Small intestine (tissue), 7 donors: ENCODE measurements around the gene TNFSF15. TPM values are rescaled to one million over a fixed set of nuclear protein-coding genes. Genes with fewer than 3 reads are reported as not detected.

Experiments
- DNase-seq, 2 donors: peaks; one replicate each; pipeline versions ENCODE4 v3.0.0 to v3.0.0-alpha.2; 2013
- FAIRE-seq: peaks from 2 replicates; lab custom pipeline; 2012; peaks lifted over from hg19 to GRCh38; lab: Jason Lieb, UNC
- H3K27ac ChIP-seq, 3 donors: one replicate each; pipeline ENCODE4 v1.5.1; 2013; ENCODE audit warnings: low read length in 2 of 3, mild to moderate bottlenecking in 2 of 3, control low read depth in 1 of 3, inconsistent platforms in 1 of 3, low read depth in 1 of 3, moderate library complexity in 1 of 3
- H3K27me3 ChIP-seq, 3 donors: one replicate each; pipeline ENCODE4 v1.6.1; 2013; ENCODE audit warnings: low read length in 3 of 3, inconsistent platforms in 1 of 3; ENCODE audit not compliant: control insufficient read depth in 3 of 3, insufficient read depth in 3 of 3
- H3K36me3 ChIP-seq, 3 donors: one replicate each; pipeline ENCODE4 v1.6.1; 2013; ENCODE audit warnings: low read length in 3 of 3, inconsistent platforms in 1 of 3, low read depth in 1 of 3, mild to moderate bottlenecking in 1 of 3, moderate library complexity in 1 of 3; ENCODE audit not compliant: control insufficient read depth in 3 of 3, insufficient read depth in 2 of 3
- H3K4me1 ChIP-seq, 3 donors: one replicate each; pipeline ENCODE4 v1.6.1; 2013; ENCODE audit warnings: low read length in 2 of 3, inconsistent platforms in 1 of 3, low read depth in 1 of 3, mild to moderate bottlenecking in 1 of 3, moderate library complexity in 1 of 3; ENCODE audit not compliant: control insufficient read depth in 3 of 3, insufficient read depth in 2 of 3
- H3K4me3 ChIP-seq, 3 donors: one replicate each; pipeline ENCODE4 v1.5.1; 2013; ENCODE audit warnings: low read length in 3 of 3, control low read depth in 1 of 3, inconsistent platforms in 1 of 3, low read depth in 1 of 3, mild to moderate bottlenecking in 1 of 3, moderate library complexity in 1 of 3
- H3K9me3 ChIP-seq, 2 donors: one replicate each; pipeline ENCODE4 v1.6.1; 2013; ENCODE audit warnings: low read depth in 1 of 2, low read length in 1 of 2; ENCODE audit not compliant: control insufficient read depth in 2 of 2, insufficient read depth in 1 of 2
- WGBS, 3 donors: extraction: QIAGEN DNeasy Blood & Tissue Kit; methylation state at CpG; one replicate each; pipeline ENCODE4 v1.1.7; 2013; 5-methylcytosine and 5-hydroxymethylcytosine counted together
- polyA plus RNA-seq, 4 donors: library from polyadenylated mRNA; stranded (reverse) in 3 of 4; unstranded in 1 of 4; fragments of 200-250 nt in 3 of 4; fragments of 120-200 nt in 1 of 4; gene quantifications; one replicate each; pipeline versions ENCODE4 v1.2.1 to v1.2.3, GENCODE V29; 2013
- donor health status: healthy with polysubstance abuse.
- donor health status: control.
- donor health status: control.
- donor health status: Bipolar disorder and iron deficiency.
- donor health status: healthy.

Gene TNFSF15
- polyA plus RNA-seq, 4 donors, result 0.79 to 13.2 (median 8.9) TPM

- 57 to 68% (median 66%) methylated on average over 6 of the region's 6 CpGs for WGBS, 3 donors
- no peaks in the 10 kb centered on the region for H3K36me3 ChIP-seq
- H3K27me3 ChIP-seq, result no peaks in the 10 kb centered on the region
- H3K4me1 ChIP-seq, result peaks cover 0 to 21% (median 8%) of the 10 kb centered on the region in 3 donors
- no peak overlapping the region for H3K4me3 ChIP-seq
- no peaks in the 10 kb centered on the region for H3K9me3 ChIP-seq
- H3K27ac ChIP-seq, result peak overlapping the region in 2 of 3 donors; percentile 78 to 95
- FAIRE-seq, result no peak
- peak in 1 of 2 donors; percentile 21 for DNase-seq
These were observed 27.8 kb downstream of the TNFSF15 start for GRCh38 chr9:114777821-114778609.

- H3K27ac ChIP-seq, result no peak overlapping the region
- H3K27me3 ChIP-seq, result no peaks in the 10 kb centered on the region
- H3K9me3 ChIP-seq, result no peaks in the 10 kb centered on the region
- WGBS, 3 donors, result 96 to 98% (median 96%) methylated on average over 6 of the region's 6 CpGs
- DNase-seq (peak in 1 of 2 donors; percentile 21), FAIRE-seq (no peak)
- no peak overlapping the region for H3K4me3 ChIP-seq
- no peaks in the 10 kb centered on the region for H3K36me3 ChIP-seq
- peaks cover 0 to 21% (median 10%) of the 10 kb centered on the region in 3 donors for H3K4me1 ChIP-seq
These were observed 29.0 kb downstream of the TNFSF15 start for GRCh38 chr9:114776683-114777399.

DNA sequence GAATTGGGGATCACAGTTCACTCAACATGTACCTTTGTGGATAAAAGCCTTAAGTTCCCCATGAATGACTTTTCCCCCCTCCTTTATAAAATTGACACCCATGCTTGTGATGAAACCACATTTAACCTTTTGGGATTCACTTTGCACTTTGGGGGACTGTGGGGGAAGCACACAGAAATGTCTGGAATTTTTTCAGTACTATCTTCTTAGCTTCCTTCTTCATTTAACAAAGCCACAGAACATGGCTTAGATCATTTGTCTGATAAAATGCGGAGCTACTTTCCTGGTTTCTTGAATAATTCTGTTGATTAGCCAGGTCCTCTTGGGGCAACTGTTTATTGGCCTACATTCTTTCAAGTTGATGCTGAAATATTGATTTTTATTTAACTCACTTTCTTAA, 29.9 kb downstream of the TNFSF15 start:
- Histone ChIP-seq H3K27me3 (no peaks in the 10 kb centered on the region), H3K4me3 (no peak overlapping the region), H3K4me1 (peaks cover 0 to 21% (median 10%) of the 10 kb centered on the region in 3 donors), H3K36me3 (no peaks in the 10 kb centered on the region), H3K9me3 (no peaks in the 10 kb centered on the region), H3K27ac (no peak overlapping the region)
- FAIRE-seq (no peak), DNase-seq (no peak)
- WGBS, 3 donors, result 65 to 71% (median 68%) methylated on average over 1 of the region's 1 CpG

DNA sequence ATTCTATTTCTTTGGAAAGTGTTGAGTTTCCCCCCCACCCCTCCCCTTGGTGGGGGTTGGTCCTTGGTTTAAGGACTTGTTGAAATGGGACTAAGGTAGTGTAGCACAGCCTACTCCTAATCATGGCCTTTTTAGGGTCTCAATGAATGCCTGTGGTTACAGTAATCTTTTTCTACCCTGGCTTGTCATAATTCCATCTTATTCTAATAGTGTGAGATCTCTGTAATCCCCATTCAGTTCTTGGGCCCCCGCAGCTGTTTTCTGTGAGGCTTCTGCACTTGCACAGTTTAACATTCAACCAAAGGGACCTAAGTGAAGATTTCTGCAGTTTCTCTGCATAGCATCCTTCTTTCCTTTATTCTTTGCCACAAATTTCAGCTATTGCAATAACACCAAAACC, 30.7 kb downstream of the TNFSF15 start:
- no peak overlapping the region for H3K27ac ChIP-seq
- H3K4me3 ChIP-seq, result no peak overlapping the region
- no peaks in the 10 kb centered on the region for H3K9me3 ChIP-seq
- H3K36me3 ChIP-seq, result no peaks in the 10 kb centered on the region
- peaks cover 0 to 16% (median 10%) of the 10 kb centered on the region in 3 donors for H3K4me1 ChIP-seq
- FAIRE-seq, result no peak
- no peaks in the 10 kb centered on the region for H3K27me3 ChIP-seq
- 87 to 97% (median 95%) methylated on average over 1 of the region's 1 CpG for WGBS, 3 donors
- no peak for DNase-seq

- no peaks in the 10 kb centered on the region for H3K9me3 ChIP-seq
- no peaks in the 10 kb centered on the region for H3K36me3 ChIP-seq
- H3K4me1 ChIP-seq, result peaks cover 0 to 11% (median 10%) of the 10 kb centered on the region in 3 donors
- H3K27me3 ChIP-seq, result no peaks in the 10 kb centered on the region
- no peak for DNase-seq
- no peak overlapping the region for H3K4me3 ChIP-seq
- WGBS, 3 donors, result 69 to 88% (median 79%) methylated on average over 4 of the region's 4 CpGs
- no peak overlapping the region for H3K27ac ChIP-seq
- no peak for FAIRE-seq
These were observed 31.3 kb downstream of the TNFSF15 start for GRCh38 chr9:114774524-114774923.

- no peaks in the 10 kb centered on the region for H3K36me3 ChIP-seq
- no peak overlapping the region for H3K27ac ChIP-seq
- H3K4me1 ChIP-seq, result peaks cover 0 to 11% (median 4%) of the 10 kb centered on the region in 3 donors
- no peak for FAIRE-seq
- no peaks in the 10 kb centered on the region for H3K27me3 ChIP-seq
- DNase-seq, result no peak
- no peak overlapping the region for H3K4me3 ChIP-seq
- whole genome bisulfite sequencing, 3 donors, result 78 to 92% (median 78%) methylated on average over 6 of the region's 6 CpGs
- no peaks in the 10 kb centered on the region for H3K9me3 ChIP-seq
These were observed 34.0 kb downstream of the TNFSF15 start for GRCh38 chr9:114771889-114772288.

- H3K27me3 ChIP-seq, result no peaks in the 10 kb centered on the region
- no peak for FAIRE-seq
- H3K9me3 ChIP-seq, result no peaks in the 10 kb centered on the region
- H3K4me1 ChIP-seq, result peaks cover 0 to 11% (median 4%) of the 10 kb centered on the region in 3 donors
- no peak overlapping the region for H3K4me3 ChIP-seq
- H3K36me3 ChIP-seq, result no peaks in the 10 kb centered on the region
- WGBS, 3 donors, result 90 to 96% (median 91%) methylated on average over 3 of the region's 3 CpGs
- no peak for DNase-seq
- H3K27ac ChIP-seq, result no peak overlapping the region
These were observed 34.8 kb downstream of the TNFSF15 start for GRCh38 chr9:114770991-114771390.

DNA sequence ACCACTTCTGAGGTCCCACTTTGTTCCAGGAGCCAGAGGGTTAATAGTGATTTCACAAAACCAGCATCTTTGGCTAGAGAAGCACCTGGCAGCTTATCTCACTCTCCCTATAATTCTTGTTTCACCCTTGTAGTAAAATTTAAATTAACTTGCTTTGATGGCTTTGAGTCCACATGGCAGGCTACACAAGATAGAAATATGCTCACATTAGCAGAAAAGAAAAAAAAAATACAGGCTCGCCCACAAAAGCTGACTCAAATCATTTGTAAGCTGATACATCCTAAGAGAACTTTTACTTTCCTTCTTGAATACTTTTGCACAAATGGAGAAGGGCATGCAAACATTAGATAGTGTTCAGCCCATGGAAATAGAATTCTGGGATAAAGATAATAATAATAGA, 36.2 kb downstream of the TNFSF15 start:
- H3K9me3 ChIP-seq, result no peaks in the 10 kb centered on the region
- H3K27me3 ChIP-seq, result no peaks in the 10 kb centered on the region
- no peak for FAIRE-seq
- WGBS, 3 donors, result 21 to 36% (median 22%) methylated on average over 1 of the region's 1 CpG
- peaks cover 0 to 11% (median 4%) of the 10 kb centered on the region in 3 donors for H3K4me1 ChIP-seq
- DNase-seq, result peak in 1 of 2 donors; percentile 20
- no peaks in the 10 kb centered on the region for H3K36me3 ChIP-seq
- no peak overlapping the region for H3K4me3 ChIP-seq
- H3K27ac ChIP-seq, result no peak overlapping the region
